GM21360 (cell line): ENCODE data around the gene RNF121.

ENCODE experiments used
- ATAC-seq: cut with Tn5 transposase; IDR thresholded peaks from one replicate; pipeline ENCODE4 v1.9.1; 2021; ENCODE audit warnings: mild to moderate bottlenecking, moderate library complexity; ENCODE audit not compliant: unreplicated experiment

The RNF121 gene

GRCh38 chr11:71987521-71987920, 58.7 kb downstream of the RNF121 start:
- no peak for ATAC-seq

GRCh38 chr11:71988050-71988449, 59.2 kb downstream of the RNF121 start:
- ATAC-seq = no peak

- no peak for ATAC-seq
Measured at GRCh38 chr11:71990701-71991100, 61.9 kb downstream of the RNF121 start.

- peak; percentile 78 for ATAC-seq
Measured at GRCh38 chr11:71991494-71991893, 62.6 kb downstream of the RNF121 start.

- ATAC-seq = no peak
Measured at GRCh38 chr11:71992136-71992730, 63.4 kb downstream of the RNF121 start.

- no peak for ATAC-seq
Measured at GRCh38 chr11:71994786-71995185, 65.9 kb downstream of the RNF121 start.

- ATAC-seq = no peak
Measured at GRCh38 chr11:71995726-71996291, 67.0 kb downstream of the RNF121 start.

- ATAC-seq = no peak
Measured at GRCh38 chr11:71996517-71996916, 67.7 kb downstream of the RNF121 start.

GRCh38 chr11:71996946-71997345, 68.1 kb downstream of the RNF121 start:
- ATAC-seq = no peak

- no peak for ATAC-seq
Measured at GRCh38 chr11:71997594-71997993, 68.7 kb downstream of the RNF121 start.

- ATAC-seq = no peak
Measured at GRCh38 chr11:71998061-71998460, 69.2 kb downstream of the RNF121 start.

- no peak for ATAC-seq
Measured at GRCh38 chr11:71998649-71999310, 69.9 kb downstream of the RNF121 start, which contains the start of gene IL18BP. IL18BP (plus strand) TSS chr11:71998909; CDS start chr11:71999985, 1,076 bp downstream.

- no peak for ATAC-seq
Measured at GRCh38 chr11:71999362-71999761, 70.5 kb downstream of the RNF121 start.

GRCh38 chr11:71999798-72000197, 71.0 kb downstream of the RNF121 start:
- no peak for ATAC-seq

GRCh38 chr11:72000202-72000867, 71.5 kb downstream of the RNF121 start:
- no peak for ATAC-seq

GRCh38 chr11:72001285-72001684, 72.4 kb downstream of the RNF121 start:
- ATAC-seq = no peak

- no peak for ATAC-seq
Measured at GRCh38 chr11:72001834-72002591, 73.2 kb downstream of the RNF121 start.

GRCh38 chr11:72002841-72003775, 74.3 kb downstream of the RNF121 start:
- ATAC-seq = no peak

- no peak for ATAC-seq
Measured at GRCh38 chr11:72003776-72004171, 74.9 kb downstream of the RNF121 start.
